Muscle layer of duodenum (tissue), 2 donors: ENCODE data around the gene KLHL6.

Experiments used
- H3K27ac ChIP-seq: one replicate; pipeline ENCODE4 v1.7.0; 2013; ENCODE audit warnings: mild to moderate bottlenecking, low read length
- H3K27me3 ChIP-seq: one replicate; pipeline ENCODE4 v1.7.0; 2013; ENCODE audit warnings: low read depth, mild to moderate bottlenecking, control low read depth, low read length
- H3K36me3 ChIP-seq, 2 donors: one replicate each; pipeline ENCODE4 v1.7.0; 2013; ENCODE audit warnings: low read length in 2 of 2, control low read depth in 1 of 2, mild to moderate bottlenecking in 1 of 2; ENCODE audit not compliant: insufficient read depth in 2 of 2, control insufficient read depth in 1 of 2
- H3K4me1 ChIP-seq, 2 donors: one replicate each; pipeline ENCODE4 v1.7.0; 2013; ENCODE audit warnings: low read length in 2 of 2, mild to moderate bottlenecking in 2 of 2, control low read depth in 1 of 2, moderate library complexity in 1 of 2; ENCODE audit not compliant: insufficient read depth in 2 of 2, control insufficient read depth in 1 of 2
- H3K4me3 ChIP-seq, 2 donors: one replicate each; pipeline ENCODE4 v1.7.0; 2013; ENCODE audit warnings: low read length in 2 of 2, low read depth in 1 of 2, mild to moderate bottlenecking in 1 of 2
- H3K9me3 ChIP-seq, 2 donors: one replicate each; pipeline ENCODE4 v1.7.0; 2013; ENCODE audit warnings: low read length in 2 of 2, control low read depth in 1 of 2, mild to moderate bottlenecking in 1 of 2; ENCODE audit not compliant: control insufficient read depth in 1 of 2
- donor health status: healthy.

The KLHL6 gene

GRCh38 chr3:183555541-183556081 lies at the start of gene KLHL6:
Gene KLHL6 (minus strand): TSS chr3:183555706. CDS start chr3:183555653, 53 bp downstream.
- H3K36me3 ChIP-seq: no peaks in the 10 kb centered on the region
- H3K27me3 ChIP-seq: no peaks in the 10 kb centered on the region
- H3K4me1 ChIP-seq: peaks cover 0 to 5% of the 10 kb centered on the region in 2 donors
- no peaks in the 10 kb centered on the region for H3K9me3 ChIP-seq
- H3K27ac ChIP-seq: peak within 1 kb of the TSS; percentile 81
- H3K4me3 ChIP-seq: peak within 1 kb of the TSS in 1 of 2 donors; percentile 57

- Histone ChIP-seq H3K9me3 (peaks cover 9 to 10% of the 10 kb centered on the region in 2 donors), H3K4me1 (no peaks in the 10 kb centered on the region), H3K4me3 (no peak overlapping the region), H3K27me3 (no peaks in the 10 kb centered on the region), H3K36me3 (no peaks in the 10 kb centered on the region), H3K27ac (no peak overlapping the region)
Observed at GRCh38 chr3:183597959-183598358, 42.5 kb upstream of the KLHL6 start.

GRCh38 chr3:183594636-183595035 lies 39.1 kb upstream of the KLHL6 start:
- Histone ChIP-seq H3K36me3 (no peaks in the 10 kb centered on the region), H3K9me3 (peaks cover 9 to 10% of the 10 kb centered on the region in 2 donors), H3K4me1 (no peaks in the 10 kb centered on the region), H3K27me3 (no peaks in the 10 kb centered on the region), H3K27ac (no peak overlapping the region), H3K4me3 (no peak overlapping the region)

- H3K27ac ChIP-seq: no peak overlapping the region
- H3K9me3 ChIP-seq: peaks cover 0 to 3% of the 10 kb centered on the region in 2 donors
- no peaks in the 10 kb centered on the region for H3K36me3 ChIP-seq
- no peaks in the 10 kb centered on the region for H3K4me1 ChIP-seq
- no peaks in the 10 kb centered on the region for H3K27me3 ChIP-seq
- no peak overlapping the region for H3K4me3 ChIP-seq
Observed at GRCh38 chr3:183592821-183593220, 37.3 kb upstream of the KLHL6 start.

- Histone ChIP-seq H3K4me1 (no peaks in the 10 kb centered on the region), H3K4me3 (no peak overlapping the region), H3K27me3 (no peaks in the 10 kb centered on the region), H3K9me3 (no peaks in the 10 kb centered on the region), H3K27ac (no peak overlapping the region), H3K36me3 (no peaks in the 10 kb centered on the region)
Observed at GRCh38 chr3:183591881-183592521, 36.5 kb upstream of the KLHL6 start.

GRCh38 chr3:183590442-183590841 lies 34.9 kb upstream of the KLHL6 start:
- H3K9me3 ChIP-seq: no peaks in the 10 kb centered on the region
- no peak overlapping the region for H3K27ac ChIP-seq
- H3K36me3 ChIP-seq: no peaks in the 10 kb centered on the region
- no peaks in the 10 kb centered on the region for H3K27me3 ChIP-seq
- H3K4me3 ChIP-seq: no peak overlapping the region
- H3K4me1 ChIP-seq: no peaks in the 10 kb centered on the region

- Histone ChIP-seq H3K36me3 (no peaks in the 10 kb centered on the region), H3K9me3 (no peaks in the 10 kb centered on the region), H3K27me3 (no peaks in the 10 kb centered on the region), H3K4me3 (no peak overlapping the region), H3K4me1 (peaks cover 11 to 21% of the 10 kb centered on the region in 2 donors), H3K27ac (no peak overlapping the region)
Observed at GRCh38 chr3:183587336-183587735, 31.8 kb upstream of the KLHL6 start.

- no peak overlapping the region for H3K27ac ChIP-seq
- H3K4me3 ChIP-seq: no peak overlapping the region
- H3K27me3 ChIP-seq: no peaks in the 10 kb centered on the region
- no peaks in the 10 kb centered on the region for H3K36me3 ChIP-seq
- H3K9me3 ChIP-seq: no peaks in the 10 kb centered on the region
- H3K4me1 ChIP-seq: peaks cover 11 to 21% of the 10 kb centered on the region in 2 donors
Observed at GRCh38 chr3:183586477-183586876, 31.0 kb upstream of the KLHL6 start.

GRCh38 chr3:183584914-183585280 lies 29.4 kb upstream of the KLHL6 start:
- Histone ChIP-seq H3K4me1 (peaks cover 11 to 27% of the 10 kb centered on the region in 2 donors), H3K4me3 (no peak overlapping the region), H3K36me3 (no peaks in the 10 kb centered on the region), H3K9me3 (no peaks in the 10 kb centered on the region), H3K27ac (peak overlapping the region; percentile 7), H3K27me3 (no peaks in the 10 kb centered on the region)

GRCh38 chr3:183584246-183584913 lies 28.9 kb upstream of the KLHL6 start:
- Histone ChIP-seq H3K27me3 (no peaks in the 10 kb centered on the region), H3K36me3 (no peaks in the 10 kb centered on the region), H3K9me3 (no peaks in the 10 kb centered on the region), H3K4me3 (peak overlapping the region in 1 of 2 donors; percentile 18), H3K4me1 (peaks cover 11 to 27% of the 10 kb centered on the region in 2 donors), H3K27ac (peak overlapping the region; percentile 57)

GRCh38 chr3:183583331-183584245 lies 28.1 kb upstream of the KLHL6 start:
- no peaks in the 10 kb centered on the region for H3K9me3 ChIP-seq
- peak overlapping the region; percentile 57 for H3K27ac ChIP-seq
- H3K36me3 ChIP-seq: no peaks in the 10 kb centered on the region
- no peaks in the 10 kb centered on the region for H3K27me3 ChIP-seq
- H3K4me1 ChIP-seq: peaks cover 11 to 27% of the 10 kb centered on the region in 2 donors
- H3K4me3 ChIP-seq: peak overlapping the region in 1 of 2 donors; percentile 18
